Heart right ventricle (tissue), 16 donors: ENCODE data around the gene TCF4. TPM values are rescaled to one million over a fixed set of nuclear protein-coding genes. Genes with fewer than 3 reads are reported as not detected.

Experiments
- ATAC-seq, 8 donors: fragments of 200-7000 bp; cut with Tn5 transposase; one replicate each; pipeline ENCODE4 v1.9.1; 2020; ENCODE audit warnings: mild to moderate bottlenecking in 8 of 8, moderate library complexity in 8 of 8, moderate number of reproducible peaks in 1 of 8
- DNase-seq, 2 donors: peaks; one replicate each; pipeline ENCODE4 v3.0.0-alpha.2; 2020
- H3K27ac ChIP-seq, 10 donors: fragments of 200-600 bp; sonication (generic) in 2 of 10; one replicate each; pipeline versions ENCODE4 v1.5.0 to v1.8.0; 2020 to 2022; ENCODE audit warnings: mild to moderate bottlenecking in 3 of 10
- H3K27me3 ChIP-seq, 7 donors: fragments of 200-600 bp; one replicate each; pipeline ENCODE4 v1.8.0; 2021 to 2022; ENCODE audit warnings: mild to moderate bottlenecking in 2 of 7
- H3K36me3 ChIP-seq, 9 donors: fragments of 200-600 bp; sonication (generic) in 1 of 9; one replicate each; pipeline versions ENCODE4 v1.5.0 to v1.8.0; 2020 to 2022; ENCODE audit warnings: mild to moderate bottlenecking in 2 of 9
- H3K4me1 ChIP-seq, 9 donors: fragments of 200-600 bp; sonication (generic) in 1 of 9; one replicate each; pipeline versions ENCODE4 v1.5.0 to v1.8.0; 2020 to 2022; ENCODE audit warnings: mild to moderate bottlenecking in 4 of 9
- H3K4me3 ChIP-seq, 10 donors: fragments of 200-600 bp; sonication (generic) in 2 of 10; one replicate each; pipeline versions ENCODE4 v1.5.0 to v1.8.0; 2020 to 2022; ENCODE audit warnings: mild to moderate bottlenecking in 7 of 10, moderate library complexity in 2 of 10
- H3K9me3 ChIP-seq, 11 donors: fragments of 200-600 bp in 10 of 11; sonication (generic) in 2 of 11; one replicate each; pipeline versions ENCODE4 v1.5.0 to v1.8.0; 2013 to 2022; ENCODE audit warnings: mild to moderate bottlenecking in 2 of 11, control low read depth in 1 of 11, moderate library complexity in 1 of 11
- CTCF ChIP-seq, 9 donors: fragments of 200-600 bp; sonication (generic) in 2 of 9; IDR thresholded peaks; one replicate each; pipeline versions ENCODE4 v1.5.0 to v1.8.0; 2021 to 2022; ENCODE audit warnings: antibody characterized with exemption in 9 of 9, mild to moderate bottlenecking in 5 of 9, moderate library complexity in 1 of 9
- WGBS, 2 donors: extraction: QIAGEN DNeasy Blood & Tissue Kit; methylation state at CpG; one replicate each; pipeline ENCODE4 v1.1.7; 2013; ENCODE audit warnings: inconsistent platforms in 1 of 2; 5-methylcytosine and 5-hydroxymethylcytosine counted together
- intact Hi-C, 10 donors: fragments of 100-400 bp; cut with DNase I; formaldehyde crosslinking; loops; one replicate each; pipeline versions ENCODE4 v1.11.1 to v1.14.2; 2022
- long read RNA-seq, 3 donors: library from polyadenylated mRNA; unstranded; transcript quantifications; one replicate each; pipeline ENCODE4 v2.0.0, GENCODE V29; 2020 to 2021
- polyA plus RNA-seq, 2 donors: library from polyadenylated mRNA; stranded (reverse); fragments of 200-250 nt; gene quantifications; one replicate each; pipeline ENCODE4 v1.2.3, GENCODE V29; 2013
- total RNA-seq, 10 donors: library from RNA; stranded (reverse); fragmentation: NEBNext Ultra II Directional in 3 of 10; extraction: Animal tissue kit (Norgen Biotek cat#: 25700) in 3 of 10; gene quantifications; one replicate each; pipeline versions ENCODE4 v1.2.1 to v1.2.4, GENCODE V29; 2021 to 2023
- donor health status: Arrhythmogenic right ventricular cardiomyopathy.
- donor health status: ischemic (EF 13 %, LVEDD 7.1; RV severe dilation, severe dysfunction).
- donor health status: healthy with polysubstance abuse.
- donor health status: DM: no; HTN: yes; CAD: no.
- donor health status: DM: no; HTN: no; CAD: no.
- donor health status: ischemic (EF 25% LVEDD 6.9; RV normal size, moderate dysfunction).
- donor health status: ischemic (EF 25% LVEDD 5.7; RV mildly dilated, moderate dysfunction).
- donor health status: healthy.
- donor health status: DM: yes; HTN: yes; CAD: no.
- donor health status: Ischemic cardiomyopathy.
- donor health status: ischemic (EF 35%, LVEDD 5.7; RV mildly dilated, moderate dysfunction).
- donor health status: nonischemic (EF 11% LVEDD 7.7; RV severe dilation, severe dysfunction).
- donor health status: DM: yes; HTN: yes; CAD: no.
- donor health status: PGD.
- donor health status: ischemic (EF 29% LVEDD 5.4; RV normal size, mild dysfunction).
- donor health status: nonischemic (EF 23%, LVEDD 6.1; RV moderate dilation, normal function).

TCF4 gene
- total RNA-seq (10 to 100 TPM; 50.0 to 90.1 (median 70.5) TPM), polyA plus RNA-seq (10 to 100 TPM; 12.6 to 22.1 TPM)
- long read RNA-seq, donor 1, full-length matches to known transcripts: 47 of 77 reads
- long read RNA-seq, donor 1, partial matches to known transcripts: 4 of 77 reads
- long read RNA-seq, donor 1, other reads (novel, unspliced or antisense): 26 of 77 reads
- long read RNA-seq, donor 2, full-length matches to known transcripts: 38 of 62 reads
- long read RNA-seq, donor 2, partial matches to known transcripts: 5 of 62 reads
- long read RNA-seq, donor 2, other reads (novel, unspliced or antisense): 19 of 62 reads
- long read RNA-seq, donor 3, transcript TCF4-267 (20 exons, 3,789 nt): minor isoform, 6 of 117 reads
- long read RNA-seq, donor 3, transcript TCF4-204 (13 exons, 2,372 nt): minor isoform, 24 of 117 reads
- long read RNA-seq, donor 3, transcript TCF4-246 (13 exons, 3,163 nt): major isoform, 25 of 117 reads
- long read RNA-seq, donor 3, partial matches to known transcripts: 17 of 117 reads
- long read RNA-seq, donor 3, other reads (novel, unspliced or antisense): 39 of 117 reads

GRCh38 chr18:55588111-55588869 is at the start of gene TCF4:
Gene TCF4, minus strand, starts transcription at chr18:55588192. Its CDS starts 1,076 bp downstream, at chr18:55587116.
- H3K27ac ChIP-seq: peak within 1 kb of the TSS; percentile 75 to 95 (median 87)
- peak; percentile 65 to 73 for DNase-seq
- 0 to 1% methylated on average over 38 to 46 of the region's 46 CpGs for WGBS, 2 donors

DNA sequence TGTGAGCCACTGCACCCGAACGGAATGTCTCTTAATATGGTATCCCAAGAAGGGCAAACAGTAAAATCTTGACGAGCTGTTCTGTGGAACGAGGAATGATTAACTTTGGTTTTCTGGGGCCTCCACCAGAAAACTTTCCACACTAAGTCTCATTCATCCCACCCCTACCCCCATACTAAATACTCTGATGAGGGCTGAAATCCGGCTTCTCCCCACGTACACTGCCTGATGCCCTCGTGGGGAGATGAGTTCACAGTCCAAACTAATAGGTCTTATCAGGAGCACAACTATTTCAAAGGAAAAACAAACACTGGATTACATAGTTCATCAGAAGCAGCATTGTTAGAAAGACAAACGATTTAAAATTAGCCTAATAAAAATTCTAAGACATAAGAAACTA is 49.2 kb upstream of the TCF4 start:
- H3K4me3 ChIP-seq: no peak overlapping the region
- no peaks in the 10 kb centered on the region for H3K27me3 ChIP-seq
- no peak for DNase-seq
- intact Hi-C loops: no loop called here
- H3K4me1 ChIP-seq: no peaks in the 10 kb centered on the region
- ATAC-seq: no peak
- H3K9me3 ChIP-seq: peaks cover 0 to 14% (median 0%) of the 10 kb centered on the region in 11 donors
- TF ChIP-seq CTCF (IDR thresholded peaks at IDR 0.05): no peak
- no peak overlapping the region for H3K27ac ChIP-seq
- 82 to 85% methylated on average over 8 of the region's 8 CpGs for WGBS, 2 donors
- no peaks in the 10 kb centered on the region for H3K36me3 ChIP-seq

More at GRCh38 chr18:55588111-55588869, at the start of gene TCF4:
- intact Hi-C loops: loop anchor here in 9 of 10 donors (2.0 to 10.0 kb wide), 22 partner anchors 73 to 989 kb away; no protein-coding TSS in a partner anchor
- ATAC-seq: peak in 7 of 8 donors; percentile 24 to 58 (median 29)
- H3K9me3 ChIP-seq: no peaks in the 10 kb centered on the region
- peak within 1 kb of the TSS; percentile 49 to 78 (median 73) for H3K4me3 ChIP-seq
- peaks cover 0 to 13% (median 0%) of the 10 kb centered on the region in 9 donors for H3K36me3 ChIP-seq
- H3K4me1 ChIP-seq: peaks cover 0 to 35% (median 26%) of the 10 kb centered on the region in 9 donors
- no peaks in the 10 kb centered on the region for H3K27me3 ChIP-seq
- TF ChIP-seq CTCF (IDR thresholded peaks at IDR 0.05): no peak

GRCh38 chr18:55635439-55635838 is 47.4 kb upstream of the TCF4 start:
- WGBS, 2 donors: 44 to 48% methylated on average over 2 of the region's 2 CpGs
- Histone ChIP-seq H3K27ac (no peak overlapping the region), H3K36me3 (no peaks in the 10 kb centered on the region), H3K4me1 (no peaks in the 10 kb centered on the region), H3K9me3 (no peaks in the 10 kb centered on the region), H3K27me3 (no peaks in the 10 kb centered on the region), H3K4me3 (no peak overlapping the region)
- intact Hi-C loops: loop anchor here in 1 of 10 donors (2.0 kb wide), 1 partner anchor 55 kb away; no protein-coding TSS in a partner anchor
- DNase-seq (no peak), ATAC-seq (no peak)
- no peak for TF ChIP-seq CTCF (IDR thresholded peaks at IDR 0.05)

DNA sequence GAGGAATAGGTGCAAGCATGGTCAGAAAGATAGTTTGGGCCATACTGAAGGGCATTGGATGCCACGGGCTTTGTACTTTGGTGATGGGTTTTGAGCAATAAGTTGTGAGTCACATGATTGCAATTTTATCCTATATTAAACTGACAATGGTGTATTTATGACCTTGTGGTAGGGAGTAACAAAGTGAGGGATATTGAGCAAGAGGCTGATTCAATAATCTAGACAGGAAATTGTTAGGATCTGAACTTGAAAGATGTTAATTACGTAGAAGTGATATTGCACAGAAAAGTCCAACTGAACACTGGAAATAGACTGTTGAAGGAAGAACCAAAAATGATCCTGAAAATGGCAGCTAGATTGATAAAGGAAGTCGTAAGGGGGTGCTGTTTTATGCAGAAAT is 46.6 kb upstream of the TCF4 start:
- no peak overlapping the region for H3K4me3 ChIP-seq
- 80 to 86% methylated on average over 3 of the region's 3 CpGs for WGBS, 2 donors
- H3K4me1 ChIP-seq: no peaks in the 10 kb centered on the region
- H3K27me3 ChIP-seq: no peaks in the 10 kb centered on the region
- no peaks in the 10 kb centered on the region for H3K36me3 ChIP-seq
- DNase-seq (no peak), ATAC-seq (no peak)
- no peak for TF ChIP-seq CTCF (IDR thresholded peaks at IDR 0.05)
- intact Hi-C loops: loop anchor here in 1 of 10 donors (2.0 kb wide), 1 partner anchor 54 kb away; no protein-coding TSS in a partner anchor
- H3K9me3 ChIP-seq: no peaks in the 10 kb centered on the region
- H3K27ac ChIP-seq: no peak overlapping the region
